ENCODE results near the gene ZBTB44.

The ZBTB44 gene

GRCh38 chr11:130213143-130213978, 101.4 kb downstream of the ZBTB44 start:
- peak; percentile 51 for DNase-seq

GRCh38 chr11:130212431-130212961, 102.2 kb downstream of the ZBTB44 start:
- DNase-seq, result no peak

GRCh38 chr11:130211781-130212401, 102.8 kb downstream of the ZBTB44 start:
- DNase-seq, result no peak

- no peak for DNase-seq
Observed at GRCh38 chr11:130211144-130211543, 103.6 kb downstream of the ZBTB44 start.

- no peak for DNase-seq
Observed at GRCh38 chr11:130209954-130210854, 104.5 kb downstream of the ZBTB44 start.

- no peak for DNase-seq
Observed at GRCh38 chr11:130209128-130209932, 105.4 kb downstream of the ZBTB44 start.

GRCh38 chr11:130208241-130209127, 106.2 kb downstream of the ZBTB44 start:
- no peak for DNase-seq

GRCh38 chr11:130206141-130206540, 108.6 kb downstream of the ZBTB44 start:
- no peak for DNase-seq

- DNase-seq, result no peak
Observed at GRCh38 chr11:130204703-130205095, 110.0 kb downstream of the ZBTB44 start.

GRCh38 chr11:130203766-130204702, 110.7 kb downstream of the ZBTB44 start:
- no peak for DNase-seq

GRCh38 chr11:130202818-130203689, 111.7 kb downstream of the ZBTB44 start:
- no peak for DNase-seq

GRCh38 chr11:130202009-130202817, 112.5 kb downstream of the ZBTB44 start:
- DNase-seq, result no peak

GRCh38 chr11:130201026-130201425, 113.7 kb downstream of the ZBTB44 start:
- no peak for DNase-seq

- DNase-seq, result no peak
Observed at GRCh38 chr11:130199792-130200191, 114.9 kb downstream of the ZBTB44 start.

- DNase-seq, result no peak
Observed at GRCh38 chr11:130198964-130199363, 115.8 kb downstream of the ZBTB44 start.

- no peak for DNase-seq
Observed at GRCh38 chr11:130198292-130198691, 116.4 kb downstream of the ZBTB44 start.

GRCh38 chr11:130197386-130198035, 117.2 kb downstream of the ZBTB44 start:
- no peak for DNase-seq
